GM03348 (cell line): ENCODE data around the gene KIAA1217.

Source experiments
- DNase-seq: peaks from one replicate; pipeline ENCODE4 v3.0.0; 2012; ENCODE audit warnings: low spot score

Gene KIAA1217

GRCh38 chr10:24370877-24371276 is 161.9 kb downstream of the KIAA1217 start:
- DNase-seq: no peak

- no peak for DNase-seq
Measured at GRCh38 chr10:24371396-24371795, 162.5 kb downstream of the KIAA1217 start.

GRCh38 chr10:24374134-24374915 is 165.4 kb downstream of the KIAA1217 start:
- peak; percentile 58 for DNase-seq

- no peak for DNase-seq
Measured at GRCh38 chr10:24375510-24375909, 166.6 kb downstream of the KIAA1217 start.

- DNase-seq: no peak
Measured at GRCh38 chr10:24376731-24377130, 167.8 kb downstream of the KIAA1217 start.

- DNase-seq: no peak
Measured at GRCh38 chr10:24378126-24378920, 169.4 kb downstream of the KIAA1217 start.

- DNase-seq: no peak
Measured at GRCh38 chr10:24381235-24382010, 172.5 kb downstream of the KIAA1217 start.

GRCh38 chr10:24382045-24382444 is 173.1 kb downstream of the KIAA1217 start:
- DNase-seq: no peak

GRCh38 chr10:24382596-24382978 is 173.6 kb downstream of the KIAA1217 start:
- DNase-seq: no peak

GRCh38 chr10:24382979-24383663 is 174.2 kb downstream of the KIAA1217 start:
- DNase-seq: no peak

- DNase-seq: peak; percentile 88
Measured at GRCh38 chr10:24383681-24384106, 174.8 kb downstream of the KIAA1217 start.

- no peak for DNase-seq
Measured at GRCh38 chr10:24384954-24385353, 176.0 kb downstream of the KIAA1217 start.

- peak; percentile 19 for DNase-seq
Measured at GRCh38 chr10:24385776-24386175, 176.8 kb downstream of the KIAA1217 start.

- DNase-seq: no peak
Measured at GRCh38 chr10:24390146-24390700, 181.3 kb downstream of the KIAA1217 start.

GRCh38 chr10:24390746-24391145 is 181.8 kb downstream of the KIAA1217 start:
- DNase-seq: no peak

- DNase-seq: no peak
Measured at GRCh38 chr10:24393201-24393600, 184.3 kb downstream of the KIAA1217 start.

GRCh38 chr10:24394461-24395190 is 185.7 kb downstream of the KIAA1217 start:
- no peak for DNase-seq

- DNase-seq: no peak
Measured at GRCh38 chr10:24396396-24396795, 187.5 kb downstream of the KIAA1217 start.

GRCh38 chr10:24397662-24398061 is 188.7 kb downstream of the KIAA1217 start:
- no peak for DNase-seq

- DNase-seq: no peak
Measured at GRCh38 chr10:24404567-24404966, 195.6 kb downstream of the KIAA1217 start.

GRCh38 chr10:24405635-24406034 is 196.7 kb downstream of the KIAA1217 start:
- no peak for DNase-seq
